Esophagus squamous epithelium (tissue), 5 donors: ENCODE data around the gene CYTH3. TPM values are rescaled to one million over a fixed set of nuclear protein-coding genes. Genes with fewer than 3 reads are reported as not detected.
"Not testable (repeated sequence)": the region's sequence is repeated elsewhere in the genome, so short reads cannot be mapped to it uniquely, and the experiment has no call there.

ENCODE experiments used
- DNase-seq: peaks from one replicate; lab custom pipeline; 2025; lab: John Stamatoyannopoulos, UW
- H3K27ac ChIP-seq, 4 donors: fragments of 200-600 bp; sonication (generic); one replicate each; pipeline ENCODE4 v1.5.1; 2016 to 2019; ENCODE audit warnings: mild to moderate bottlenecking in 1 of 4
- H3K27me3 ChIP-seq, 4 donors: fragments of 200-600 bp; sonication (generic); 1 replicate in 3 of 4; 2 replicates in 1 of 4; pipeline versions ENCODE4 v1.5.1 to v1.6.0; 2017 to 2021; ENCODE audit warnings: antibody characterized with exemption in 1 of 4
- H3K36me3 ChIP-seq, 3 donors: fragments of 200-600 bp; sonication (generic); one replicate each; pipeline ENCODE4 v1.5.1; 2016 to 2019
- H3K4me1 ChIP-seq, 3 donors: fragments of 200-600 bp; sonication (generic); one replicate each; pipeline ENCODE4 v1.5.1; 2017 to 2019
- H3K4me3 ChIP-seq, 4 donors: fragments of 200-600 bp; sonication (generic); 1 replicate in 3 of 4; 2 replicates in 1 of 4; pipeline ENCODE4 v1.5.1; 2016 to 2019; ENCODE audit warnings: mild to moderate bottlenecking in 2 of 4, moderate library complexity in 1 of 4
- H3K9me3 ChIP-seq, 3 donors: fragments of 200-600 bp; sonication (generic); one replicate each; pipeline ENCODE4 v1.5.1; 2016 to 2019
- CTCF ChIP-seq, 6 experiments: fragments of 450-650 bp in 4 of 6; fragments of 200-600 bp in 2 of 6; sonication (generic) in 2 of 6; IDR thresholded peaks; one replicate each; pipeline ENCODE4 v1.5.1; 2016 to 2019; ENCODE audit warnings: antibody characterized with exemption in 6 of 6, mild to moderate bottlenecking in 4 of 6, moderate library complexity in 4 of 6
- POLR2A ChIP-seq, 4 donors: fragments of 450-650 bp; IDR thresholded peaks; one replicate each; pipeline ENCODE4 v1.6.1; 2017; ENCODE audit warnings: antibody characterized with exemption in 4 of 4, mild to moderate bottlenecking in 4 of 4, moderate library complexity in 3 of 4
- WGBS, 2 donors: methylation state at CpG; one replicate each; pipeline ENCODE4 v1.1.5; 2018; 5-methylcytosine and 5-hydroxymethylcytosine counted together
- intact Hi-C: fragments of 100-400 bp; cut with DNase I; formaldehyde crosslinking; loops from one replicate; pipeline ENCODE4 v1.15.0; 2022
- total RNA-seq, 4 donors: library from RNA; depleted of rRNA; stranded (reverse); fragments of >200 nt; gene quantifications; one replicate each; pipeline ENCODE4 v1.1.0, GENCODE V29; 2016
- donor health status: DM: yes; HTN: yes; CAD: no.

Gene CYTH3
- total RNA-seq, 4 donors from 2014 or later, result 11.5 to 27.7 (median 12.7) TPM

- intact Hi-C loops, result no loop called here
- no peak overlapping the region for H3K27ac ChIP-seq
- TF ChIP-seq POLR2A (IDR thresholded peaks at IDR 0.05) (no peak), CTCF (IDR thresholded peaks at IDR 0.05) (no peak)
- H3K36me3 ChIP-seq, result peaks cover 19 to 100% (median 45%) of the 10 kb centered on the region in 3 donors
- H3K27me3 ChIP-seq, result no peaks in the 10 kb centered on the region
- H3K4me3 ChIP-seq, result no peak overlapping the region
- H3K9me3 ChIP-seq, result no peaks in the 10 kb centered on the region
- 83 to 91% methylated on average over 11 to 16 of the region's 91 CpGs for WGBS, 2 donors
- H3K4me1 ChIP-seq, result no peaks in the 10 kb centered on the region
- DNase-seq, result no peak
These were observed 118.5 kb downstream of the CYTH3 start for GRCh38 chr7:6153646-6154541.

DNA sequence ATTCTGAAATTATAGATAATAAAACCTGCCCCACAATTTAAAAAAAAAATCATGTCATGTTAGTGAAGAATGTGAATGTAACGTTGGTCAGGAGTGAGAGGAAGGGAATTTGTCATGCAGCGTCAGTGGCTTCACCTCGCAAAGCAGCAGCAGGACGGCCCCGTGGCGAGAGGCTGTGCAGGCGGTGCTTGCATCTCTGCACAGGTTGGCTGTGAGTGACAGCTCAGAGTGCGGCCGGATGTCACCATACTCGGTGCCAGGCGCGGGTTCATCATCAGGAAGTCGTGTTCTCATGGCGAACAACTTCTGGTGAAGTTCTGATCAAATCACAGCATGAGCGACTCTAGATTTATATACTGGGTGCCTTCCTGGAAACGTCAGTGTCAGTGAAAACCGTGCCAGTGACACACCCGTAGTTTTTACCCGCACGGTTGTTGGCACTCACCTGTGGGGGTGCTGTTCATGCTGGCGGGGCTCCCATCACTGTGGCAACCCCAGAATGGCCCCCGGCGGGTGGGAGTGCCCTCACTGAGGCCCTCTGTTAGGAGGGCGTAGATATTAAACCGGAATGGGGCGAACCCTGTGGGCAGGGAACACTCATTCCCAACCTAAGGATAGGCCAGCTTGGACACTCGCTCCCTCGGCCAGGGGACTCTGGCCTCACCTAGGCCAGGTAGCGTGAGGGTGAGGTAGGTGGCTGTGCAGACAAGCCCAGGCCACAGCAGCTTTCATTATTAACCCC is 120.3 kb downstream of the CYTH3 start:
- WGBS, 2 donors, result 81 to 92% methylated on average over 14 to 20 of the region's 29 CpGs
- Histone ChIP-seq H3K27me3 (no peaks in the 10 kb centered on the region), H3K27ac (no peak overlapping the region), H3K9me3 (no peaks in the 10 kb centered on the region), H3K4me3 (no peak overlapping the region), H3K36me3 (peaks cover 35 to 100% (median 55%) of the 10 kb centered on the region in 3 donors), H3K4me1 (no peaks in the 10 kb centered on the region)
- intact Hi-C loops, result no loop called here
- DNase-seq, result no peak
- TF ChIP-seq POLR2A (IDR thresholded peaks at IDR 0.05), result no peak
- TF ChIP-seq CTCF (IDR thresholded peaks at IDR 0.05), result no peak

DNA sequence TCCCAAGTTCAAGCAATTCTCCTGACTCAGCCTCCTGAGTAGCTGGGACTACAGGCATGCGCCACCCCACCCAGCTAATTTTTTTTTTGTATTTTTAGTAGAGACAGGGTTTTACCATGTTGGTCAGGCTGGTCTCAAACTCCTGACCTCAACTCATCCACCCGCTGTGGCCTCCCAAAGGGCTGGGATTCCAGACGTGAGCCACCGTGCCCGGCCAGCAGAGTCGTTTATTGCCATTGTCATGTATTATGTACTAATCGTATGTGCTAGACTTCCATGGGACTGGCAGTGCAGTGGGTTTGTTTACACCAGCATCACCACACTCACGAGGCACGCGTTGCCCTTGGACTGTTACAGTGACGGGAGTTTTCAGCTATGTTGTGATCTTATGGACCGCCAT is 120.9 kb downstream of the CYTH3 start:
- H3K27me3 ChIP-seq, intact Hi-C loops, H3K27ac ChIP-seq, H3K4me3 ChIP-seq, DNase-seq, H3K4me1 ChIP-seq, H3K9me3 ChIP-seq: not testable (repeated sequence)
- peaks cover 35 to 100% (median 53%) of the 10 kb centered on the region in 3 donors for H3K36me3 ChIP-seq
- 90 to 92% methylated on average over 11 to 12 of the region's 12 CpGs for WGBS, 2 donors

- 88 to 93% methylated on average over 12 to 16 of the region's 19 CpGs for WGBS, 2 donors
These were observed 122.4 kb downstream of the CYTH3 start for GRCh38 chr7:6149996-6150395.

More at GRCh38 chr7:6149996-6150395, 122.4 kb downstream of the CYTH3 start:
- intact Hi-C loops, result no loop called here
- Histone ChIP-seq H3K27me3 (no peaks in the 10 kb centered on the region), H3K4me1 (no peaks in the 10 kb centered on the region), H3K9me3 (no peaks in the 10 kb centered on the region), H3K4me3 (no peak overlapping the region), H3K36me3 (peaks cover 39 to 100% (median 65%) of the 10 kb centered on the region in 3 donors), H3K27ac (no peak overlapping the region)
- TF ChIP-seq POLR2A (IDR thresholded peaks at IDR 0.05) (no peak), CTCF (IDR thresholded peaks at IDR 0.05) (no peak)
- no peak for DNase-seq
